Panc1 (cell line): ENCODE results near the gene SLC22A5. TPM values are rescaled to one million over a fixed set of nuclear protein-coding genes. Genes with fewer than 3 reads are reported as not detected.
A peak's percentile ranks its signal among the peaks of the same experiment; 100 is the strongest.

Source experiments
- ATAC-seq: fragments of 200-7000 bp; cut with Tn5 transposase; 2 replicates; pipeline ENCODE4 v1.9.1; 2020; ENCODE audit warnings: mild to moderate bottlenecking, moderate library complexity
- BruUV-seq: library from RNA; stranded (reverse); fragments of 400-500 nt; replicated peaks from 2 replicates; lab custom pipeline; 2021; lab: Mats Ljungman, UMichigan
- CTCF ChIA-PET: fragments of 300-600 bp; sonication (Branson Sonifier 250); formaldehyde crosslinking; loops from one replicate; lab custom pipeline; 2022; ENCODE audit warnings: antibody characterized with exemption; lab: Charles Lee
- POLR2A ChIA-PET: fragments of 300-600 bp; sonication (Branson Sonifier 250); formaldehyde crosslinking; loops from one replicate; lab custom pipeline; 2022; ENCODE audit warnings: antibody characterized with exemption; lab: Charles Lee
- DNase-seq: peaks from one replicate; pipeline ENCODE4 v3.0.0-alpha.2; 2010; ENCODE audit warnings: low read depth, low spot score
- H3K27ac ChIP-seq: 2 replicates; pipeline ENCODE4 v1.5.1; 2011; ENCODE audit warnings: mild to moderate bottlenecking, low read length, inconsistent platforms
- H3K27me3 ChIP-seq: fragments of 200-500 bp; sonication (Bioruptor generic); 2 replicates; pipeline ENCODE4 v1.6.0; 2014; ENCODE audit warnings: low read length, inconsistent platforms; ENCODE audit not compliant: control insufficient read depth, insufficient read depth
- H3K36me3 ChIP-seq: fragments of 200-500 bp; sonication (Bioruptor generic); 2 replicates; pipeline ENCODE4 v1.5.1; 2014; ENCODE audit warnings: inconsistent platforms, mild to moderate bottlenecking, low read length, moderate library complexity; ENCODE audit not compliant: control insufficient read depth, insufficient read depth
- H3K4me1 ChIP-seq: 2 replicates; pipeline ENCODE4 v1.5.1; 2011; ENCODE audit warnings: inconsistent platforms, mild to moderate bottlenecking, low read length, moderate library complexity; ENCODE audit not compliant: control insufficient read depth, insufficient read depth
- H3K4me3 ChIP-seq, 2 experiments: 2 replicates each; pipeline ENCODE4 v1.5.1; 2011 to 2012; ENCODE audit warnings: low read depth in 2 of 2, low read length in 2 of 2, mild to moderate bottlenecking in 2 of 2, inconsistent platforms in 1 of 2, moderate library complexity in 1 of 2
- H3K9me3 ChIP-seq: fragments of 200-500 bp; sonication (Bioruptor generic); 2 replicates; pipeline ENCODE4 v1.5.1; 2014; ENCODE audit warnings: low read depth, mild to moderate bottlenecking, inconsistent platforms, low read length, moderate library complexity; ENCODE audit not compliant: control insufficient read depth, insufficient read depth
- CTCF ChIP-seq: fragments of 450-650 bp; IDR thresholded peaks from 2 replicates; pipeline ENCODE4 v1.5.1; 2017; ENCODE audit warnings: mild to moderate bottlenecking
- POLR2AphosphoS5 ChIP-seq: IDR thresholded peaks from 2 replicates; pipeline ENCODE4 v1.6.1; 2012; ENCODE audit warnings: mild to moderate bottlenecking, low read depth, low read length, moderate library complexity
- REST ChIP-seq, 2 experiments: IDR thresholded peaks; 2 replicates each; pipeline ENCODE4 v1.6.1; 2011 to 2012; ENCODE audit warnings: low read depth in 2 of 2, control low read depth in 1 of 2, low read length in 1 of 2, mild to moderate bottlenecking in 1 of 2, moderate library complexity in 1 of 2; ENCODE audit not compliant: insufficient read depth in 1 of 2
- SIN3A ChIP-seq: IDR thresholded peaks from 2 replicates; pipeline ENCODE4 v1.6.1; 2012; ENCODE audit warnings: low read depth, mild to moderate bottlenecking, low read length, moderate library complexity, borderline replicate concordance; ENCODE audit not compliant: insufficient read depth
- TCF7L2 ChIP-seq: IDR thresholded peaks from 2 replicates; pipeline ENCODE4 v1.6.1; 2011; ENCODE audit warnings: mild to moderate bottlenecking, low read depth, low read length, inconsistent platforms
- in situ Hi-C: cut with HindIII; loops from 2 replicates; pipeline ENCODE4 v1.10.0; 2016; ENCODE audit warnings: low sequenced_read_pairs, low pct_unique_long_range_greater_than_20kb
- intact Hi-C: fragments of 100-400 bp; cut with micrococcal nuclease; formaldehyde crosslinking; loops from one replicate; pipeline ENCODE4 v1.10.0; 2022; ENCODE audit not compliant: unreplicated experiment
- total RNA-seq: library from RNA; stranded (reverse); gene quantifications from one replicate; pipeline ENCODE4 v1.2.1, GENCODE V29; 2021; ENCODE audit not compliant: unreplicated experiment

Gene SLC22A5
- total RNA-seq, 1 experiment from 2014 or later, result 9.5 TPM

GRCh38 chr5:132419502-132420468 is 50.3 kb downstream of the SLC22A5 start:
- POLR2A ChIA-PET, result interaction anchor here (0.6 kb wide), 1 partner anchor 76 kb away, joined by 4 read pairs; no protein-coding TSS in a partner anchor
- in situ Hi-C loops, result no loop called here
- ATAC-seq (peak; percentile 84), DNase-seq (no peak)
- Histone ChIP-seq H3K4me1 (peaks cover 52% of the 10 kb centered on the region), H3K27ac (peak overlapping the region; percentile 82), H3K36me3 (no peaks in the 10 kb centered on the region), H3K4me3 (no peak overlapping the region), H3K9me3 (no peaks in the 10 kb centered on the region), H3K27me3 (no peaks in the 10 kb centered on the region)
- TF ChIP-seq SIN3A (no peak), TCF7L2 (no peak), CTCF (peak; percentile 95), POLR2AphosphoS5 (0 out of 2 replicates have a peak, but pooled peaks have one; percentile 20)
- TSS peak; percentile 42 for BruUV-seq
- intact Hi-C loops, result loop anchor here (2.0 kb wide), 1 partner anchor 81 kb away; no protein-coding TSS in a partner anchor
- CTCF ChIA-PET, result no interaction called here

GRCh38 chr5:132420706-132421272 is 51.3 kb downstream of the SLC22A5 start:
- ChIA-PET CTCF (interaction anchor here (0.7 kb wide), 1 partner anchor 9 kb away, joined by 3 read pairs; no protein-coding TSS in a partner anchor), POLR2A (no interaction called here)
- in situ Hi-C loops (no loop called here), intact Hi-C loops (no loop called here)
- TF ChIP-seq CTCF (no peak), REST (IDR thresholded peaks at IDR 0.05; ENCODE audit: insufficient read depth in 1 of 2, low read depth in 2 of 2, low read length in 1 of 2) (no peak), SIN3A (no peak)
- ATAC-seq (no peak), DNase-seq (no peak)
- BruUV-seq, result no TSS peak
- H3K36me3 ChIP-seq, result no peaks in the 10 kb centered on the region
- no peaks in the 10 kb centered on the region for H3K9me3 ChIP-seq
- H3K4me1 ChIP-seq, result peaks cover 48% of the 10 kb centered on the region
- no peaks in the 10 kb centered on the region for H3K27me3 ChIP-seq
- no peak overlapping the region for H3K4me3 ChIP-seq
- H3K27ac ChIP-seq, result peak overlapping the region; percentile 73; the same call in 1 of the 2 replicates
